GM18907 (cell line): ENCODE measurements around the gene EID3.

Experiments used
- ATAC-seq: cut with Tn5 transposase; IDR thresholded peaks from one replicate; pipeline ENCODE4 v1.9.1; 2021; ENCODE audit warnings: mild to moderate bottlenecking, moderate library complexity; ENCODE audit not compliant: unreplicated experiment

The EID3 gene

GRCh38 chr12:104353012-104353981 is 49.8 kb downstream of the EID3 start:
- ATAC-seq = no peak

DNA sequence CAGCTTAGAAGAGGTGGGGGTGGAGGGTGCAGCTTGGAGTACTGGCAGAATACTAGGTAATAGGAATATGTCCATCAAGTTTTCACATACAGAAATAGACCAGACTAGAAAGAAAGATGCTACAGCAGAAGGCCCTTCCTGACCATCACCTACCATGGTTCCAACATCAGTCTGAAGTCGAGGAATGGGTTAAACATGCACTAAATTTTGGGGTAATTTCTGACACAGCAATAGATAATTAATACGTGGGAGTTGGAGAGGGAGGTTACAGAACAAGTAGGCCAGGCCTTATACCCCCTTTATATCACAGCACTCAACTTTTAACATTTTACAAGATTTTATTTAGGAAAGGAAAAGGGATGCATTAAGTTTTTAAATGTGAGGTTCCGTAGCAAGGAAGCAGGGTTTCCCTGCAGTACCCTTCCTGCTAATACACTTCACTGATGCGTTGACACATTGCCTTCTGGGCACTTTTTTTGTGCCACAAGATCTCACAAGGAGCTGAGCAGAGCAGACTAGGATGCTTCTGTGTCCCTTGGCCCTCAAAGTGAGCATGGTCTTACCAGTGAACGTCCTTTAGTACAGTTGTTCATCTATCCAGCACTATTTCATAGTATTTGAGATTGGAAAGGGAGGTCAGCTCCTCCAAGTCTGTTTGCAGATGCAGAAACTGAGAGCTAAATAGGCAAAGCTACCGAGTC is 50.8 kb downstream of the EID3 start:
- no peak for ATAC-seq
